GM21390 (cell line): Measurements from ENCODE around the gene GAL3ST2.
"Not testable (repeated sequence)": the region's sequence is repeated elsewhere in the genome, so short reads cannot be mapped to it uniquely, and the experiment has no call there.

Experiments
- ATAC-seq: cut with Tn5 transposase; IDR thresholded peaks from one replicate; pipeline ENCODE4 v1.9.1; 2021; ENCODE audit not compliant: unreplicated experiment

GAL3ST2 gene

DNA sequence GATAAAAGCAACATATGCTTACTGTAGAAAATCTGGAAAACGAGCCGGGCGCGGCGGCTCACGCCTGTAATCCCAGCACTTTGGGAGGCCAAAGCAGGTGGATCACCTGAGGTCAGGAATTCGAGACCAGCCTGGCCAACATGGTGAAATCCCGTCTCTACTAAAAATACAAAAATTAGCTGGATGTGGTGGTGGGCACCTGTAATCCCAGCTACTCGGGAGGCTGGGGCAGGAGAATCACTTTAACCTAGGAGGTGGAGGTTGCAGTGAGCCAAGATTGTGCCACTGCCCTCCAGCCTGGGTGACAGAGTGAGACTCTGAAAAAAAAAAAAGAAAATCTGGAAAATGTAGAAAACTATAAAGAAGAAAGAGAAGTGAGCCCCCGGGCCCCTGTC lies 41.2 kb downstream of the GAL3ST2 start:
- not testable (repeated sequence) for ATAC-seq

DNA sequence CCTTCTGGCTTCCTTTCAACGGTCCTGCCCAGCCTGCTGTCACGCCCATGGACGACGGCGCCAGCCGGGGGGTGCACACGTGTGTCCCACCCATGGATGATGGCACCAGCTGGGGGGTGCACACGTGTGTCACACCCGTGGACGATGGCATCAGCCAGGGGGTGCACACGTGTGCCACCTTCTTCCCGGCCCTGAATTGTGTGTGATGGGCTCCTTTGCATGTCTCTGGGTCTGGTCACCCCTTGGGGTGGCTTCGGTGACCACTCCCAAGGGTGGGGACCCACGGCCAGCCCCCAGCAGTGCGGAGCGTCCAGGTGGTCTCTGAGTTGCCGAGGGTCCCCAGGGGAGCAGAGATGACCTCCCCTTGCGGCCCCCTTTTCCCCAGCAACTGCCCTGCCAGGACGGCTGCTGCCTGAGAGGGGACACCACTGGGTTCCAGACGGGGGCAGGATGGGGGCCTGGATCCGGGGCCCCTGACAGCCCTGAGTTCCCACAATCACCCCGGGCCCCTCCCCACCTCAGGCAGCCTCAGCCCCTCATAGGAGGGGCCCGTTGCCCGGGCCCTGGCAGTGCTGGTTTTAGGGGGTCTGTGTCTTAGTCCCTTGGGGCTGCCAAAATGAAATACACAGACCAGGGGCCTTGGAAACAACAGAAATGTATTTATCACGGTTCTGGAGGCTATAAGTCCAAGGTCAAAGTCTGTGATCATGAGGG lies 41.8 kb downstream of the GAL3ST2 start:
- ATAC-seq: no peak

- no peak for ATAC-seq
Measured at GRCh38 chr2:241818943-241819270, 42.3 kb downstream of the GAL3ST2 start.

GRCh38 chr2:241819947-241820624 lies 43.5 kb downstream of the GAL3ST2 start:
- not testable (repeated sequence) for ATAC-seq

- no peak for ATAC-seq
Measured at GRCh38 chr2:241820625-241821384, 44.2 kb downstream of the GAL3ST2 start.

- ATAC-seq: no peak
Measured at GRCh38 chr2:241821460-241822263, 45.0 kb downstream of the GAL3ST2 start.

- ATAC-seq: no peak
Measured at GRCh38 chr2:241822264-241822623, 45.6 kb downstream of the GAL3ST2 start.

DNA sequence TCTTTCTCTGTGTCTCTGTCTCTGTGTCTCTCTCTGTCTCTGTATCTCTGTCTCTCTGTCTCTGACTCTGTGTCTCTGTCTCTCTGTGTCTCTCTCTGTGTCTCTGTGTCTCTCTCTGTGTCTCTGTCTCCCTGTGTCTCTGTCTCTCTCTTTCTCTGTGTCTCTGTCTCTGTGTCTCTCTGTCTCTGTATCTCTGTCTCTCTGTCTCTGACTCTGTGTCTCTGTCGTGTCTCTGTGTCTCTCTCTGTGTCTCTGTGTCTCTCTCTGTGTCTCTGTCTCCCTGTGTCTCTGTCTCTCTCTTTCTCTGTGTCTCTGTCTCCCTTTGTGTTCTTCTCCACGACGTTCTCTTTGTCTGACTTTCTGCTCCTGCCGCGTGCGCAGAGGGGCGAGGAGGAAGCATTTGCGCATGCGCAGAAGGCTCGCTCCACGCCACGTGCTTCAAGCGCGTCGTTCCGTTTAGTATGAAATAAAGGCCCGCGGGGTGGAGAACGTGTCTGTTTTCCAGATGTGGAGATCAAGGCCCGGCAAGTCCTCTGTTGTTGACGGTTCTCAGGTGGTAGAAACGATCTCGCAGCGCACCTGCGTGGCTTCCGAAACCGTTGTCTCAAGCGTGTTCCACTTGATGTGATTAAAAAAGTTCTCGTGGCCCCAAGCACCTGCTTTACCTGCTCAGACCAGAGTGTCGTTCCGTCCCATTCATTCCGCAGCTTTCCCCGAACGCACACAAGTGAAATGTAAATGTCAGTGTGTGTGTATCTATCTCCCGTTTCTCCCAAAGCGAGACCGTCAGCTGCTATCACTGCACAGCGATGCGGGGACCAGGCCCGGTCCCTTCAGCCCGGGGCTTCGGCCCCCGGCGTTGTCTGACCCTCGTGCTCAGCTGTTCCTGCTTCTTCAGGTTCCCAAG lies 47.2 kb downstream of the GAL3ST2 start:
- ATAC-seq: not testable (repeated sequence)

- ATAC-seq: no peak
Measured at GRCh38 chr2:241827394-241827793, 50.8 kb downstream of the GAL3ST2 start.

- no peak for ATAC-seq
Measured at GRCh38 chr2:241833101-241833663, 56.6 kb downstream of the GAL3ST2 start.

DNA sequence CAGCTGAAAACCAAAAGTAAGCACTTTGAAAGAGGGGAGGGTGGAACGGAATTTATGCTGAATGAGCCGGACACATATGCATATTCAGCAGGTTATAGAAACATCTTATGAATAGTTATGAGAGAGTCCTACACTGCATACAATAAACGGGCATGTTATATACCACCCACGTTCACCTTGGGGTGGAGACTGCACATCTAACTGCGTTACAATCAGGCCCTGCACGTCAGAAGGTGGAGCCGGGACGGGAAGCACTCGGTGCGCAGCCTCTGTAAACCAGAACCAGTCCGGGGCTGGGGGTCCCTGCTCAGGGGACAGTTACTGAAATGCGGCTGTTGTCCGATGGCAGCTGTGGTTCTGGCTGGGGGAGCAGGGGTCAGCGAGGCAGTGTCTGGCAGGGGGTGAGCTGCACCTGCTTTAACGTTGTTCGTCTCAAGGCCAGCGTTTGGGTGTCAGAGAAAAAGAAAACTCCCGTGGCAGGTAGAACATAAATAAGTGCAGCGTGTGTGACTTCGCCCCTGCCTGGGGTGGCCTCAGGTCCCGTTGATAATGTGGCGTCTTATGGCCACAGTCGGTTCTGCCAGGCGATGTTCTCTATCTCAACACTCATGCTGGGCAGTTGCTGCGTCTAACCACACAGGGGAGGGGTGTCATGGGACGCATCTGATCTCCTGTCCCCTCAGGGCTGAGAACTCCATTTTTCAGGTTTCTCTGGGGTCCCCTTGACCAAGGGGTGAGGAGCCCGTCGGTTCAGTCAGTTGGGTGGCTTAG lies 57.3 kb downstream of the GAL3ST2 start:
- ATAC-seq: not testable (repeated sequence)

GRCh38 chr2:241834527-241835210 lies 58.0 kb downstream of the GAL3ST2 start:
- ATAC-seq: no peak

DNA sequence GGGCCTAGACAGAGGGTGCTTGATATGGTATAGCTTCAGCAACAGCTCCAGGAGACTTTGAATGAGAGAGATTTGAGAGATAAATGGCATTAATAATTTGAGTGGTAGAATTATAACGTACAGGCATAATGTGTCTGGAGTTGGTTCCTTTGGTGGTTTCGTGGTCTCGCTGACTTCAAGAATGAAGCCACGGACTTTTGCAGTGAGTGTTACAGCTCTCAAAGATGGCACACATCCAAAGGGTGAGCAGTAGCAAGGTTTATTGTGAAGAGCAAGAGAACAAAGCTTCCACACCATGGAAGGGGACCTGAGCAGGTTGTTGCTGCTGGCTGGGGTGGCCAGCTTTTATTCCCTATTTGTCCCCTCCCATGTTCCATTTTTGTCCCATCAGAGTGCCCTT lies 59.0 kb downstream of the GAL3ST2 start:
- ATAC-seq: no peak

DNA sequence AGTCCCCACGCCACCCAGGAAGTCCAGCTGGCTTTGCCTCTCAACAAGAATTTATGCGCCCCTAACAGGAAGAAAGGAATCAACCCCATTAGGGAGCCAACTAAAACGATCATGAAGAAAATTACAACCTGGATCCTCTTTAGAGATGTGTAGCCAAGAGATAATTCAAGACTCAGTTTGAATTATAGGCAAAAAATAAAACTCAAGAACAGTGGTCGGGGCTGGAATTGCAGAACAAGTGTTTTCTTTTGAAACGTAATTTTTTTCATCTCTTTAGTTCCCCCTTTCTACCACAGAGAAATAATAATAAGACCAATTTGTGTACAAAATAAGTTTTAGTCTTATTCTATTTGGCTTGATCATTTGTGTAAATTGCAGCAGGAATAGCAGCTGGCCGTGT lies 59.7 kb downstream of the GAL3ST2 start:
- ATAC-seq: no peak

DNA sequence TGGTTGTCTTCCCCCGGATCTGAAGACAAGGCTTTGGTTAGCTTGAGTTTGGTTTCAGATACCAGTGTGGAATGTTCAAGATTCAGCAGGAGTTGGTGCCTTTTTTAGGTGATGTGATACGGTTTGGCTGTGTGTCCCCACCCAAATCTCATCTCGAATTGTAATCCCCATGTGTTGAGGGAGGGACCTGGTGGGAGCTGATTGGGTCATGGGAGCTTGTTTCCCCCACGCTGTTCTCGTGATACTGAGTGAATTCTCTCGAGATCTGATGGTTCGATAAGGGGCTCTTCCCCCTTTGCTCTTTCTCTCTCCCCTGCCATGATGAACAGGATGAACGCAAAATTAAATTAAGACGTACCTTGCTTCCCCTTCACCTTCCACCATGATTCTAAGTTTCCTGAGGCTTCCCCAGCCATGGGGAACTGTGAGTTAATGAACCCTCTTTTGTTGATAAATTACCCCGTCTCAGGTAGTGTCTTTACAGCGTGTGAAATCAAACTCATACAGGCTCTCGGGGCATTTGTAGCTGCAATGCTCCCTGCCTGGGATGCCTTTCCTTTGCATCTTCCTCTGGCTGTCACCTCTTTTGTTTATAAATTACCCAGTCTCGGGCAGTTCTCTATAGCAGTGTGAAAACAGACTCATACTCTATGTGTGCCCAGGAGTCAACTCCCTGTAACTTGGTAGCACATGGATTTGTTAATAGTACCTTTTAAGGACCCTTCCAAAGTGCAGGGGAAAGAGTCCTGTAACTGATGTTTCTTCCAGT lies 60.8 kb downstream of the GAL3ST2 start:
- no peak for ATAC-seq

GRCh38 chr2:241841181-241842066 lies 64.8 kb downstream of the GAL3ST2 start:
- no peak for ATAC-seq

DNA sequence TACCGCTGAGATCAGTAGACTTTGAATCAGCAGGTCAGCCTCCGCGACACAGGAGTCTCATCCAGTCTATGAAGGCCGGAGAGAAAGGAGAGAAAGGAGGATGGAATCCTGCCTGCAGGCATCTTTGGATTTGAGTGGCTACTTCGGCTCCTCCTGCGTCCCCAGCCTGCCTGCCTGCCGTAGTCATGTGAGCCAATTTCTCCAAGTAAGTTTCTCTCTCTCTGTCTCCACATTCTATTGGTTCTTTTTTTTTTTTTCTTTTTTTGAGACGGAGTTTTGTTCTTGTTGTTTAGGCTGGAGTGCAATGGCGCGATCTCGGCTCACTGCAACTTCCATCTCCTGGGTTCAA lies 65.4 kb downstream of the GAL3ST2 start:
- no peak for ATAC-seq
